Ovary (tissue), 3 donors: ENCODE data around the gene DIAPH1.

Experiments
- CTCF ChIP-seq, 3 donors: fragments of 450-650 bp in 2 of 3; fragments of 200-600 bp in 1 of 3; IDR thresholded peaks; one replicate each; pipeline versions ENCODE4 v1.5.1 to v1.8.0; 2016 to 2022; ENCODE audit warnings: antibody characterized with exemption in 3 of 3, mild to moderate bottlenecking in 1 of 3
- POLR2A ChIP-seq: fragments of 450-650 bp; IDR thresholded peaks from one replicate; pipeline ENCODE4 v1.6.1; 2017; ENCODE audit warnings: antibody characterized with exemption, mild to moderate bottlenecking, moderate library complexity
- donor health status: DM: no; HTN: no; CAD: no.

- TF ChIP-seq CTCF (IDR thresholded peaks at IDR 0.05) (no peak), POLR2A (no peak)
These were observed 102.2 kb downstream of the DIAPH1 start for GRCh38 chr5:141516672-141517025.
